ENCODE results near the gene CELF1. TPM values are rescaled to one million over a fixed set of nuclear protein-coding genes. Genes with fewer than 3 reads are reported as not detected.
"Not testable (repeated sequence)": the region's sequence is repeated elsewhere in the genome, so short reads cannot be mapped to it uniquely, and the experiment has no call there.

Gene CELF1
- total RNA-seq, 1 experiment from 2014 or later, result 148 TPM

GRCh38 chr11:47530721-47531120 lies 22.2 kb downstream of the CELF1 start:
- not testable (repeated sequence) for H3K27me3 ChIP-seq (ENCODE audit: low read length); H3K4me2 ChIP-seq (ENCODE audit: low read depth, low read length, poor library complexity, severe bottlenecking); H3K9ac ChIP-seq (ENCODE audit: low read length); H3K9me3 ChIP-seq (ENCODE audit: low read length); H3K4me3 ChIP-seq (ENCODE audit: low read length); H2AFZ ChIP-seq (ENCODE audit: low read length); DNase-seq; H3K9me2 ChIP-seq (replicated peaks; ENCODE audit: insufficient read depth, low read length); H3K27ac ChIP-seq (ENCODE audit: low read length); H3K36me3 ChIP-seq (ENCODE audit: insufficient read depth, low read length)
- peaks cover 31% of the 10 kb centered on the region for H4K20me1 ChIP-seq (ENCODE audit: insufficient read depth, low read depth, low read length)
- H3K4me1 ChIP-seq (ENCODE audit: low read length), result peaks cover 52% of the 10 kb centered on the region
- peaks cover 100% of the 10 kb centered on the region for H3K79me2 ChIP-seq (ENCODE audit: low read length)

- Histone ChIP-seq H3K4me1 (ENCODE audit: low read length) (peaks cover 56% of the 10 kb centered on the region), H4K20me1 (ENCODE audit: insufficient read depth, low read depth, low read length) (peaks cover 31% of the 10 kb centered on the region), H3K36me3 (ENCODE audit: insufficient read depth, low read length) (0 out of 2 replicates have a peak, but pooled peaks cover 4% of the 10 kb centered on the region)
Measured at GRCh38 chr11:47529951-47530350, 23.0 kb downstream of the CELF1 start.

GRCh38 chr11:47527186-47527585 lies 25.7 kb downstream of the CELF1 start:
- H3K4me2 ChIP-seq (ENCODE audit: low read depth, low read length, poor library complexity, severe bottlenecking), result peak overlapping the region; percentile 4
- H3K4me3 ChIP-seq (ENCODE audit: low read length), result no peak overlapping the region
- no peaks in the 10 kb centered on the region for H3K9me2 ChIP-seq (replicated peaks; ENCODE audit: insufficient read depth, low read length)
- H3K9ac ChIP-seq (ENCODE audit: low read length), result peak overlapping the region; percentile 4; the same call in 1 of the 2 replicates
- peaks cover 100% of the 10 kb centered on the region for H3K79me2 ChIP-seq (ENCODE audit: low read length)
- 0 out of 2 replicates have a peak, but pooled peaks cover 4% of the 10 kb centered on the region for H3K36me3 ChIP-seq (ENCODE audit: insufficient read depth, low read length)
- H3K27ac ChIP-seq (ENCODE audit: low read length), result no peak overlapping the region
- no peak for DNase-seq
- peaks cover 32% of the 10 kb centered on the region; the same call in 1 of the 2 replicates for H4K20me1 ChIP-seq (ENCODE audit: insufficient read depth, low read depth, low read length)
- no peaks in the 10 kb centered on the region for H3K27me3 ChIP-seq (ENCODE audit: low read length)
- H2AFZ ChIP-seq (ENCODE audit: low read length), result no peak overlapping the region
- H3K4me1 ChIP-seq (ENCODE audit: low read length), result peaks cover 56% of the 10 kb centered on the region
- no peaks in the 10 kb centered on the region for H3K9me3 ChIP-seq (ENCODE audit: low read length)

More at GRCh38 chr11:47529951-47530350, 23.0 kb downstream of the CELF1 start:
- no peak for DNase-seq
- Histone ChIP-seq H3K9me2 (replicated peaks; ENCODE audit: insufficient read depth, low read length) (no peaks in the 10 kb centered on the region), H3K4me2 (ENCODE audit: low read depth, low read length, poor library complexity, severe bottlenecking) (no peak overlapping the region), H2AFZ (ENCODE audit: low read length) (no peak overlapping the region), H3K79me2 (ENCODE audit: low read length) (peaks cover 100% of the 10 kb centered on the region), H3K9ac (ENCODE audit: low read length) (no peak overlapping the region), H3K9me3 (ENCODE audit: low read length) (no peaks in the 10 kb centered on the region), H3K4me3 (ENCODE audit: low read length) (no peak overlapping the region), H3K27me3 (ENCODE audit: low read length) (no peaks in the 10 kb centered on the region), H3K27ac (ENCODE audit: low read length) (no peak overlapping the region)

GRCh38 chr11:47526032-47526431 lies 26.9 kb downstream of the CELF1 start:
- H3K9ac ChIP-seq (ENCODE audit: low read length); H2AFZ ChIP-seq (ENCODE audit: low read length); DNase-seq; H3K4me3 ChIP-seq (ENCODE audit: low read length); H3K36me3 ChIP-seq (ENCODE audit: insufficient read depth, low read length); H3K27me3 ChIP-seq (ENCODE audit: low read length); H3K9me2 ChIP-seq (replicated peaks; ENCODE audit: insufficient read depth, low read length); H3K9me3 ChIP-seq (ENCODE audit: low read length): not testable (repeated sequence)
- Histone ChIP-seq H3K4me1 (ENCODE audit: low read length) (peaks cover 56% of the 10 kb centered on the region), H4K20me1 (ENCODE audit: insufficient read depth, low read depth, low read length) (peaks cover 26% of the 10 kb centered on the region; the same call in 1 of the 2 replicates), H3K4me2 (ENCODE audit: low read depth, low read length, poor library complexity, severe bottlenecking) (peak overlapping the region; percentile 51), H3K27ac (ENCODE audit: low read length) (peak overlapping the region; percentile 37; the same call in 1 of the 2 replicates), H3K79me2 (ENCODE audit: low read length) (peaks cover 100% of the 10 kb centered on the region)

GRCh38 chr11:47524291-47524874 lies 28.5 kb downstream of the CELF1 start:
- H3K4me3 ChIP-seq (ENCODE audit: low read length), result no peak overlapping the region
- no peaks in the 10 kb centered on the region for H3K36me3 ChIP-seq (ENCODE audit: insufficient read depth, low read length)
- H2AFZ ChIP-seq (ENCODE audit: low read length), result no peak overlapping the region
- H3K27ac ChIP-seq (ENCODE audit: low read length), result peak overlapping the region; percentile 60
- no peaks in the 10 kb centered on the region for H3K9me2 ChIP-seq (replicated peaks; ENCODE audit: insufficient read depth, low read length)
- H3K79me2 ChIP-seq (ENCODE audit: low read length), result peaks cover 100% of the 10 kb centered on the region
- peaks cover 26% of the 10 kb centered on the region; the same call in 1 of the 2 replicates for H4K20me1 ChIP-seq (ENCODE audit: insufficient read depth, low read depth, low read length)
- peaks cover 66% of the 10 kb centered on the region for H3K4me1 ChIP-seq (ENCODE audit: low read length)
- no peaks in the 10 kb centered on the region for H3K27me3 ChIP-seq (ENCODE audit: low read length)
- H3K4me2 ChIP-seq (ENCODE audit: low read depth, low read length, poor library complexity, severe bottlenecking), result peak overlapping the region; percentile 51
- no peak for DNase-seq
- peak overlapping the region; percentile 30; the same call in 1 of the 2 replicates for H3K9ac ChIP-seq (ENCODE audit: low read length)
- H3K9me3 ChIP-seq (ENCODE audit: low read length), result no peaks in the 10 kb centered on the region

GRCh38 chr11:47523490-47524225 lies 29.3 kb downstream of the CELF1 start:
- Histone ChIP-seq H3K4me2 (ENCODE audit: low read depth, low read length, poor library complexity, severe bottlenecking) (peak overlapping the region; percentile 51), H3K9ac (ENCODE audit: low read length) (no peak overlapping the region; the same call in 1 of the 2 replicates), H3K27ac (ENCODE audit: low read length) (peak overlapping the region; percentile 60), H3K9me3 (ENCODE audit: low read length) (no peaks in the 10 kb centered on the region), H3K79me2 (ENCODE audit: low read length) (peaks cover 98% of the 10 kb centered on the region), H3K4me3 (ENCODE audit: low read length) (no peak overlapping the region), H2AFZ (ENCODE audit: low read length) (no peak overlapping the region), H3K27me3 (ENCODE audit: low read length) (no peaks in the 10 kb centered on the region), H3K9me2 (replicated peaks; ENCODE audit: insufficient read depth, low read length) (no peaks in the 10 kb centered on the region), H4K20me1 (ENCODE audit: insufficient read depth, low read depth, low read length) (peaks cover 22% of the 10 kb centered on the region; the same call in 1 of the 2 replicates), H3K4me1 (ENCODE audit: low read length) (peaks cover 72% of the 10 kb centered on the region), H3K36me3 (ENCODE audit: insufficient read depth, low read length) (no peaks in the 10 kb centered on the region)
- DNase-seq, result no peak

- Histone ChIP-seq H3K27me3 (ENCODE audit: low read length) (no peaks in the 10 kb centered on the region), H3K9me3 (ENCODE audit: low read length) (no peaks in the 10 kb centered on the region), H3K36me3 (ENCODE audit: insufficient read depth, low read length) (no peaks in the 10 kb centered on the region), H3K4me1 (ENCODE audit: low read length) (peaks cover 74% of the 10 kb centered on the region), H3K9me2 (replicated peaks; ENCODE audit: insufficient read depth, low read length) (no peaks in the 10 kb centered on the region), H3K9ac (ENCODE audit: low read length) (peak overlapping the region; percentile 19; the same call in 1 of the 2 replicates), H3K27ac (ENCODE audit: low read length) (peak overlapping the region; percentile 73), H4K20me1 (ENCODE audit: insufficient read depth, low read depth, low read length) (peaks cover 3% of the 10 kb centered on the region; the same call in 1 of the 2 replicates), H3K79me2 (ENCODE audit: low read length) (peaks cover 98% of the 10 kb centered on the region), H3K4me2 (ENCODE audit: low read depth, low read length, poor library complexity, severe bottlenecking) (peak overlapping the region; percentile 1), H3K4me3 (ENCODE audit: low read length) (no peak overlapping the region), H2AFZ (ENCODE audit: low read length) (no peak overlapping the region)
- DNase-seq, result no peak
Measured at GRCh38 chr11:47518212-47518964, 34.5 kb downstream of the CELF1 start.

Data from Karpas-422 (cell line).